GM18867 (cell line): Measurements from ENCODE around the gene NSDHL.

Experiments used
- ATAC-seq: cut with Tn5 transposase; IDR thresholded peaks from one replicate; pipeline ENCODE4 v1.9.1; 2021; ENCODE audit warnings: mild to moderate bottlenecking, moderate library complexity; ENCODE audit not compliant: unreplicated experiment

The NSDHL gene

DNA sequence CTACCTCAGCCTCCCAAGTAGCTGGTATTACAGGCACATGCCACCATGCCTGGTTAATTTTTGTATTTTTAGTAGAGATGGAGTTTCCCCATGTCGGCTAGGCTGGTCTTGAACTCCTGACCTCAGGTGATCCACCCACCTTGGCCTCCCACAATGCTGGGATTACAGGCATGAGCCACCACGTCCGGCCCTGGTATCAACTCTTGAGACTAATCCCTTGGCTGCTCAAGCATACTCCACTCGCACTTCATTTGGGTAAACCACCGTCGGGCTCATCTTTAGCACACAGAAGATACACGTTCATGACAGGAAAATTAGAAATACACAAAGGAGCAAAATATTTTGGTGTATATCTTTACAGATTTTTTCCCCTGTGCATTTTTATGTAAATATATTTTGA lies 79.2 kb downstream of the NSDHL start:
- peak; percentile 63 for ATAC-seq

DNA sequence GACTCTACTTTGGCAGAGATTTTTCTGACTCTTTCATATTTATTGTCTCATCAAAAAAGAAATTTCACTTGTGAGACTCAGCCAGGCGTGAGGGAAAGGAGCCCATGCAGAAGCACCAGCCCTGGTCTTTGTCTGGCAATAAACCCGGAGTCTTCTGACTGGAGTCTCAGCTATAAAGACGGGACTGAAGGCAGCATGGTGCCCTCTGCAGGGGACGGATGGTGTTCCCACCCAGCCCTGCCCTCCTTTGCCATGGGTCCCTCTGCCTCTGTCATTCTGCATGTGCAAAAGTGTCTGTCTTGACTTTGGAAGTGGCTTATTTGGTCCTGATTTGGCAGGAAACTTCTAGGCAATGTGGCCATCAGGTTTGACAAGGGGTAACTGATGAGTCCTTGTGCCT lies 81.2 kb downstream of the NSDHL start:
- ATAC-seq: peak; percentile 42

DNA sequence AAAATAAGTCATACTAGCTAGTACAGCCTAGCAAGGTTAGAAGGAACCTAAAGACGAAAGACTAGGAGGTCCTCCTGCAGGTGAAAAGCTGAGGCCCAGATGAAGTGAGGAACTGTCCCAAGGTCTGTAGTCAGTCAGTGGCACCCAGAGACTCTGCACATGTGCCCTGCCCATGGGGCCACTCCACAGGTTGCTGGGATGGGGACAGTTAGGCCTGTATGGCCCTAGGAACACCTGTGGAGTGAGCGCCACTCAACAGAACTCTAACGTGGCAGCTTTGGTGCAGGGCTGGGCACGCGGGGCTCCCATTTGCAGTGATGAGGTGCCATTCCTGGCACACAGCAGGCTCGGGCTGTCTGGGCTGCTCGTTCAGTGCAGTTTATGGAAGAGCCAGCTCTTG lies 81.8 kb downstream of the NSDHL start:
- no peak for ATAC-seq

DNA sequence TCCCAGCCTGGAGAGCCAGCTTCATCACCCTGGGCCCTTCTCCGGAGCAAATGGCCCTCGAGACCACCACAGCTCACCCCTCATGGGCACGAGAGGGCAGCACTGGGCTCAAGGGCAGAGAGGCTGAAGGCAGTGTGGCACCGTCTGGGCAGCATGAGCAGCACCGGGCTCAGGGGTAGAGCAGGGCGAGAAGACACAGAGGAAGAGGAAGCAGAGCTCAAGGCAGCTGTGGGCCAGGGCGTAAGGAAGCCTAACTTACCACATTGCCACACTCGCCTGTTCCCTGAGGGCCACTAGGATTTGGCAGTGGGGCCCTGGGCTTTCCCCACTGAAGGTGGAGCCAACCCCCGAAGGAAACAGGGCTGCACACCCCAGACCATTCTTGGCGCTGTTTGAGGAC lies 82.5 kb downstream of the NSDHL start:
- no peak for ATAC-seq

DNA sequence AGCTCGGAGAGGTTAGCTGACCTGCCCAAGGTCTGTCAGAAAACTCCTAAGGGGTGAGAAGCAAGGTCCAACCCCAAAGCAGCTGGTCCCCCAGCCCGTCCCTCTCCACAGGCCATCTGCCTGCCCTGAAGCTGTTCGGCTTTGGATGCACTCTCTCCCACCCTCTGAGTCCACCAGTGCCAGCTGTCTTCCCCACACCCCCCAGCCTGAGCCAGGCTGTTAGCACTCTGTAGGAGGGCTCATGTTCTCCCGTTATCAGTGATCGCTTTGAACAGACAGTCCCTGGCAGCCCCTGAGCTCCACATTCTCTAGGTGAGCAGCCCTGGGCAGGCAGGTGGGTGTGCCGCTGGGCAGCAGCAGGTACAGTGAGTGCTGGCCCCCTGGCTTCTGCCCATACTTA lies 83.0 kb downstream of the NSDHL start:
- ATAC-seq: no peak

DNA sequence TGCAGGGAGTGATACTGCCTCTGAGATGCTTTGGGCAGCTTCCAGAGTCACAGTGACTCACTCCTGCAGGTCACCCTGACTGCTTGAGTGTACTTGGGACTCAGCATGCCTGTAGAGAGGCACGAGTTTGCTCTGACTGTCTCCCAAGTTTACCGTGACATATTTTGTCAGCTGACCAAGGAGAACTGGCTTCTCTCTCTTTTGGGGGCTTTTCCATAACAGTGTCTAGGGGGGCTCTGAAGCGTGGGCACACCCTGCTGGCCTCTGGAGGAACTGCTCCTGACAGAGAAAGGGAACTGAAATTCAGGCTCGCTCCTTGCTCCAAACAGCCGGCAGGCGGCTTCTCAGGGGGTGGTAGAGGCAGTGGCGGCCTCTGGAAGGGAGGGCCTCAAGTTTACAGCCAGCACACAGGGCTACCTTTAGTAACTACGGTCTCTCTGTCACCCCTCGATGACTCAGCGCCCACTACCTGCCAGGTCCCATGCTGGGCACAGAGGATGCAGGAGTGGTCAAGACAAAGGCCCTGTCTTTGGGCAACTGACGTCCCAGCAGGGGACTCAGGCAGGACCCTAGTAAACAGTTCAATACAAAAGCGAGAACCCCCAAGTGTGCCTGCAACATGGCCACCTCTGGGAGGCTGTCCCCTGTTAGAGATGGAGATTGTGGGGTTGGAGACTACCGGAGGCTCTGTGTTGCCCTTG lies 84.8 kb downstream of the NSDHL start:
- ATAC-seq: peak; percentile 85

DNA sequence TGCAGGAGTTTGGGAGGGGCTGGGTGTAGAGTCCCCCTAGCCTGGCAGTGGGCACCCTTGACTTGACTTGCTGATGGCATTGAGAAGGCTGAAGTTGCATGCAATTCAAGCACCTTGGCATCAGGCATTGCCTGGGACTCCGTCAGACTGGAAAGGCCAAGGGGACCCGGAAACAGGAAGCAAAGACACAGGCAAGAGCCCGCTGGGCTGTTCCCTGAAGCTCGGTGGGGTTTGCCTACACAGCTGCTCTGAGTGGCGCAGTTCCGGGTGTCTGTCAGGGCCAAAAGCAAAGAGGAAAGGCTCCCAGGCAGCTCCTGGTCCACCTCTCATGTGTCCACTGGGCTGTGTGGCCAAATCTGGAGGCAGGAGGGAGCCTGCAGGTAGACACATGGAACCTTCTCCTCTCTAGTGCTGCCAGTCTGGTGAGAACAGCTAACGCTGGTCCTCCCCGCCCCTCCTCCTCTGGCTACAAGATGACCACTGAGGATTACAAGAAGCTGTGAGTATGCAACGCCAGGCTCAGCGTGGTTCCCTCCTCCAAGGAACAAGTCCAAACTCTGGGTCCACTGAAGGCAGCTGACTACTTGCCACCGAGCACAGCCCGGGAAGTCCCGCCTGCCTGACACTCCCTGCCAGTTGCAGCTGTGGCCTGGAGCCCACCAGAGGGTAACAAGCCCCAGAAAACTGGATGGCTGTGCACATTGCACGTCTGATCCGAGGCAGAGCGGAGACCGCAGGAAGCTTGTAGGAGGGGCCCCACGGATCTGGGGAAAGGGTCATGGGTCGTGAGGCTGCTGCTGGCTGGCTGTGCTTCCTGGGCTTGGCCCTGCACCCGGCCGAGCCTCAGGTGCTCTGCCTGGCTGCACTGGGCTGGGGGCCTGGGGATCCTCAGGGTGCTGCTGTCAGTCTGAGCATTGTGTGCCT lies 87.1 kb downstream of the NSDHL start:
- no peak for ATAC-seq

DNA sequence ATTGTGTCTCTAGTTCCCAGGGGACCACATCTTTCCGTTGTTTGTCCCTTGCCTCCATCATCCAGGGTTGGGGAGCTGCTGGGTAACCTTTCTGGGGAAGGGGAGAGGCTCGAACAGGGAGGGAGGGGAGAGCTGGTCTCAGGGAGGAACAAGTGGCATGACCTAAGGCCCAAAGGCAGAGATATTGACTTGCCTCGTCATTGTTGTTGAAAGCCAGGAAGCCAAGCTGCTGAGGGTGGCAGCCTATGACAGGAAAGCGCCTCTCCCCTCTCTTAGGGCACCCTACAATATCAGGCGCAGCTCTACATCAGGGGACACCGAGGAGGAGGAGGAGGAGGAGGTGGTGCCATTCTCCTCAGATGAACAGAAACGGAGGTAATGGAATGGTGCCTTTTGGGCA lies 87.8 kb downstream of the NSDHL start:
- ATAC-seq: no peak
